WTC11 (cell line): ENCODE data around the gene FUZ. TPM values are rescaled to one million over a fixed set of nuclear protein-coding genes. Genes with fewer than 3 reads are reported as not detected.

Experiments used
- ATAC-seq: fragments of 200-7000 bp; cut with Tn5 transposase; 2 replicates; pipeline ENCODE4 v1.10.0; 2021; ENCODE audit warnings: mild to moderate bottlenecking, moderate library complexity
- CTCF ChIA-PET: fragments of 300-600 bp; sonication (Branson Sonifier 250); formaldehyde crosslinking; loops from one replicate; lab custom pipeline; 2021; ENCODE audit warnings: antibody characterized with exemption; lab: Charles Lee
- POLR2A ChIA-PET: fragments of 350-600 bp; sonication (Branson Sonifier 250); formaldehyde crosslinking; loops from one replicate; lab custom pipeline; 2021; ENCODE audit warnings: antibody characterized with exemption; lab: Charles Lee
- DNase-seq: peaks from one replicate; pipeline ENCODE4 v3.0.0; 2021; ENCODE audit warnings: low spot score
- H3K27ac Mint-ChIP-seq: 2 replicates; pipeline ENCODE4 v1.8.0; 2021; ENCODE audit warnings: mixed read lengths
- H3K27me3 Mint-ChIP-seq: 2 replicates; pipeline ENCODE4 v1.8.0; 2021; ENCODE audit warnings: low read depth, mild to moderate bottlenecking, moderate library complexity, mixed read lengths
- H3K36me3 Mint-ChIP-seq: 2 replicates; pipeline ENCODE4 v1.8.0; 2021; ENCODE audit warnings: mixed read lengths
- H3K4me1 Mint-ChIP-seq: 2 replicates; pipeline ENCODE4 v1.8.0; 2022; ENCODE audit warnings: mixed read lengths
- H3K4me3 Mint-ChIP-seq: 2 replicates; pipeline ENCODE4 v1.8.0; 2021; ENCODE audit warnings: mild to moderate bottlenecking, moderate library complexity, mixed read lengths
- H3K9me3 Mint-ChIP-seq: 2 replicates; pipeline ENCODE4 v1.8.0; 2021; ENCODE audit warnings: mixed read lengths
- CBFB ChIP-seq: sonication (generic); formaldehyde crosslinking; IDR thresholded peaks from 2 replicates; pipeline ENCODE4 v1.8.1; 2022; ENCODE audit warnings: mild to moderate bottlenecking, low read depth, missing genetic modification reagents
- ERG ChIP-seq: fragments of 250-450 bp; sonication (Bioruptor Pico); IDR thresholded peaks from 2 replicates; pipeline ENCODE4 v1.8.0; 2021; ENCODE audit warnings: mild to moderate bottlenecking
- ESRRA ChIP-seq: sonication (generic); formaldehyde crosslinking; IDR thresholded peaks from 2 replicates; pipeline ENCODE4 v1.8.1; 2022; ENCODE audit warnings: mild to moderate bottlenecking, missing genetic modification reagents, borderline replicate concordance
- FOXJ3 ChIP-seq: sonication (generic); formaldehyde crosslinking; IDR thresholded peaks from 2 replicates; pipeline ENCODE4 v1.9.0; 2021; ENCODE audit warnings: missing genetic modification reagents, mild to moderate bottlenecking, borderline replicate concordance
- GABPB1 ChIP-seq: sonication (generic); formaldehyde crosslinking; IDR thresholded peaks from 2 replicates; pipeline ENCODE4 v1.8.1; 2023; ENCODE audit warnings: mild to moderate bottlenecking, missing genetic modification reagents
- HMGA2 ChIP-seq: fragments of 250-450 bp; sonication (Bioruptor Pico); IDR thresholded peaks from 2 replicates; pipeline ENCODE4 v1.4.0; 2021; ENCODE audit warnings: mild to moderate bottlenecking, moderate library complexity
- KAT7 ChIP-seq: sonication (generic); formaldehyde crosslinking; IDR thresholded peaks from 2 replicates; pipeline ENCODE4 v1.8.1; 2023; ENCODE audit warnings: missing genetic modification reagents, mild to moderate bottlenecking, borderline replicate concordance
- MXD4 ChIP-seq: fragments of 250-450 bp; sonication (Bioruptor Pico); IDR thresholded peaks from 2 replicates; pipeline ENCODE4 v1.8.0; 2021; ENCODE audit warnings: mild to moderate bottlenecking, moderate library complexity, borderline replicate concordance
- OVOL2 ChIP-seq: fragments of 250-450 bp; sonication (Bioruptor Pico); IDR thresholded peaks from 2 replicates; pipeline ENCODE4 v1.9.0; 2021; ENCODE audit warnings: mild to moderate bottlenecking, borderline replicate concordance
- SMAD3 ChIP-seq: sonication (generic); formaldehyde crosslinking; IDR thresholded peaks from 2 replicates; pipeline ENCODE4 v1.8.0; 2022; ENCODE audit warnings: missing genetic modification reagents, mild to moderate bottlenecking, borderline replicate concordance
- STAT6 ChIP-seq: sonication (generic); formaldehyde crosslinking; conservative IDR thresholded peaks from 2 replicates; pipeline ENCODE4 v1.8.1; 2023; ENCODE audit warnings: mild to moderate bottlenecking, low read depth, missing genetic modification reagents, moderate library complexity
- ZNF219 ChIP-seq: sonication (generic); formaldehyde crosslinking; IDR thresholded peaks from 2 replicates; pipeline ENCODE4 v1.8.0; 2023; ENCODE audit warnings: missing genetic modification reagents, mild to moderate bottlenecking, borderline replicate concordance
- ZNF232 ChIP-seq: sonication (generic); formaldehyde crosslinking; IDR thresholded peaks from 2 replicates; pipeline ENCODE4 v1.8.0; 2022; ENCODE audit warnings: mild to moderate bottlenecking, missing genetic modification reagents
- ZNF281 ChIP-seq: sonication (generic); formaldehyde crosslinking; IDR thresholded peaks from 2 replicates; pipeline ENCODE4 v1.8.0; 2023; ENCODE audit warnings: mild to moderate bottlenecking, missing genetic modification reagents
- ZNF396 ChIP-seq: fragments of 250-450 bp; sonication (Bioruptor Pico); IDR thresholded peaks from 2 replicates; pipeline ENCODE4 v1.8.0; 2021; ENCODE audit warnings: mild to moderate bottlenecking, moderate library complexity, borderline replicate concordance
- ZNF416 ChIP-seq: fragments of 250-450 bp; sonication (Bioruptor Pico); IDR thresholded peaks from 2 replicates; pipeline ENCODE4 v1.9.0; 2021; ENCODE audit warnings: mild to moderate bottlenecking, inconsistent platforms
- ZNF671 ChIP-seq: fragments of 250-450 bp; sonication (Bioruptor Pico); IDR thresholded peaks from 2 replicates; pipeline ENCODE4 v1.8.0; 2021; ENCODE audit warnings: mild to moderate bottlenecking
- ZSCAN18 ChIP-seq: fragments of 250-450 bp; sonication (Bioruptor Pico); IDR thresholded peaks from 2 replicates; pipeline ENCODE4 v2.1.2; 2022; ENCODE audit warnings: mild to moderate bottlenecking, moderate library complexity
- total RNA-seq: library from RNA; stranded (reverse); gene quantifications from 3 replicates; pipeline ENCODE4 v1.2.3, GENCODE V29; 2021

Gene FUZ
- total RNA-seq, 1 experiment from 2014 or later: 35.1 TPM

GRCh38 chr19:49853852-49854377, 40.8 kb upstream of the FUZ start (continued):
- TF ChIP-seq CBFB (CRISPR knock-in tag) (no peak), ZSCAN18 (no peak)

GRCh38 chr19:49852631-49853126, 39.6 kb upstream of the FUZ start:
- Mint-ChIP-seq H3K4me1 (peaks cover 22% of the 10 kb centered on the region), H3K36me3 (peaks cover 30% of the 10 kb centered on the region), H3K27me3 (peaks cover 3% of the 10 kb centered on the region; the same call in 1 of the 2 replicates), H3K27ac (peak overlapping the region; percentile 76; the same call in 1 of the 2 replicates), H3K9me3 (peaks cover 7% of the 10 kb centered on the region), H3K4me3 (peak overlapping the region; percentile 80)
- ATAC-seq: no peak
- ChIA-PET CTCF (interaction anchor here (1.8 kb wide), 1 partner anchor 13 kb away, joined by 5 read pairs; no protein-coding TSS in a partner anchor), POLR2A (interaction anchor here (0.8 kb wide), 1 partner anchor 17 kb away, joined by 3 read pairs; no protein-coding TSS in a partner anchor)
- TF ChIP-seq ZNF396 (CRISPR knock-in tag) (no peak), MXD4 (CRISPR knock-in tag) (no peak), ZNF219 (CRISPR knock-in tag) (no peak), OVOL2 (CRISPR knock-in tag) (no peak), SMAD3 (CRISPR knock-in tag) (no peak), ZNF671 (CRISPR knock-in tag) (no peak), ZNF232 (CRISPR knock-in tag) (no peak), ZNF416 (CRISPR knock-in tag) (no peak), ZNF281 (no peak), KAT7 (CRISPR knock-in tag) (no peak), FOXJ3 (CRISPR knock-in tag) (no peak), STAT6 (CRISPR knock-in tag) (no peak), ERG (CRISPR knock-in tag) (no peak), GABPB1 (no peak), ESRRA (no peak), HMGA2 (no peak)
- DNase-seq: no peak
